Panc1 (cell line): ENCODE data around the gene KCNH3. TPM values are rescaled to one million over a fixed set of nuclear protein-coding genes. Genes with fewer than 3 reads are reported as not detected.

Experiments used
- ATAC-seq: fragments of 200-7000 bp; cut with Tn5 transposase; 2 replicates; pipeline ENCODE4 v1.9.1; 2020; ENCODE audit warnings: mild to moderate bottlenecking, moderate library complexity
- BruUV-seq: library from RNA; stranded (reverse); fragments of 400-500 nt; replicated peaks from 2 replicates; lab custom pipeline; 2021; lab: Mats Ljungman, UMichigan
- CTCF ChIA-PET: fragments of 300-600 bp; sonication (Branson Sonifier 250); formaldehyde crosslinking; loops from one replicate; lab custom pipeline; 2022; ENCODE audit warnings: antibody characterized with exemption; lab: Charles Lee
- POLR2A ChIA-PET: fragments of 300-600 bp; sonication (Branson Sonifier 250); formaldehyde crosslinking; loops from one replicate; lab custom pipeline; 2022; ENCODE audit warnings: antibody characterized with exemption; lab: Charles Lee
- DNase-seq: peaks from one replicate; pipeline ENCODE4 v3.0.0-alpha.2; 2010; ENCODE audit warnings: low read depth, low spot score
- H3K27ac ChIP-seq: 2 replicates; pipeline ENCODE4 v1.5.1; 2011; ENCODE audit warnings: mild to moderate bottlenecking, low read length, inconsistent platforms
- H3K27me3 ChIP-seq: fragments of 200-500 bp; sonication (Bioruptor generic); 2 replicates; pipeline ENCODE4 v1.6.0; 2014; ENCODE audit warnings: low read length, inconsistent platforms; ENCODE audit not compliant: control insufficient read depth, insufficient read depth
- H3K36me3 ChIP-seq: fragments of 200-500 bp; sonication (Bioruptor generic); 2 replicates; pipeline ENCODE4 v1.5.1; 2014; ENCODE audit warnings: inconsistent platforms, mild to moderate bottlenecking, low read length, moderate library complexity; ENCODE audit not compliant: control insufficient read depth, insufficient read depth
- H3K4me1 ChIP-seq: 2 replicates; pipeline ENCODE4 v1.5.1; 2011; ENCODE audit warnings: inconsistent platforms, mild to moderate bottlenecking, low read length, moderate library complexity; ENCODE audit not compliant: control insufficient read depth, insufficient read depth
- H3K4me3 ChIP-seq, 2 experiments: 2 replicates each; pipeline ENCODE4 v1.5.1; 2011 to 2012; ENCODE audit warnings: low read depth in 2 of 2, low read length in 2 of 2, mild to moderate bottlenecking in 2 of 2, inconsistent platforms in 1 of 2, moderate library complexity in 1 of 2
- H3K9me3 ChIP-seq: fragments of 200-500 bp; sonication (Bioruptor generic); 2 replicates; pipeline ENCODE4 v1.5.1; 2014; ENCODE audit warnings: low read depth, mild to moderate bottlenecking, inconsistent platforms, low read length, moderate library complexity; ENCODE audit not compliant: control insufficient read depth, insufficient read depth
- CTCF ChIP-seq: fragments of 450-650 bp; IDR thresholded peaks from 2 replicates; pipeline ENCODE4 v1.5.1; 2017; ENCODE audit warnings: mild to moderate bottlenecking
- POLR2AphosphoS5 ChIP-seq: IDR thresholded peaks from 2 replicates; pipeline ENCODE4 v1.6.1; 2012; ENCODE audit warnings: mild to moderate bottlenecking, low read depth, low read length, moderate library complexity
- REST ChIP-seq, 2 experiments: IDR thresholded peaks; 2 replicates each; pipeline ENCODE4 v1.6.1; 2011 to 2012; ENCODE audit warnings: low read depth in 2 of 2, control low read depth in 1 of 2, low read length in 1 of 2, mild to moderate bottlenecking in 1 of 2, moderate library complexity in 1 of 2; ENCODE audit not compliant: insufficient read depth in 1 of 2
- SIN3A ChIP-seq: IDR thresholded peaks from 2 replicates; pipeline ENCODE4 v1.6.1; 2012; ENCODE audit warnings: low read depth, mild to moderate bottlenecking, low read length, moderate library complexity, borderline replicate concordance; ENCODE audit not compliant: insufficient read depth
- TCF7L2 ChIP-seq: IDR thresholded peaks from 2 replicates; pipeline ENCODE4 v1.6.1; 2011; ENCODE audit warnings: mild to moderate bottlenecking, low read depth, low read length, inconsistent platforms
- in situ Hi-C: cut with HindIII; loops from 2 replicates; pipeline ENCODE4 v1.10.0; 2016; ENCODE audit warnings: low sequenced_read_pairs, low pct_unique_long_range_greater_than_20kb
- intact Hi-C: fragments of 100-400 bp; cut with micrococcal nuclease; formaldehyde crosslinking; loops from one replicate; pipeline ENCODE4 v1.10.0; 2022; ENCODE audit not compliant: unreplicated experiment
- total RNA-seq: library from RNA; stranded (reverse); gene quantifications from one replicate; pipeline ENCODE4 v1.2.1, GENCODE V29; 2021; ENCODE audit not compliant: unreplicated experiment

Gene KCNH3
- total RNA-seq, 1 experiment from 2014 or later = 0.64 TPM

- H3K36me3 ChIP-seq = no peaks in the 10 kb centered on the region; the same call in 1 of the 2 replicates
- ChIA-PET POLR2A (no interaction called here), CTCF (interaction anchor here (0.9 to 1.6 kb wide), 2 partner anchors 195 to 197 kb away, joined by 4 read pairs; no protein-coding TSS in a partner anchor)
- ATAC-seq (no peak), DNase-seq (no peak)
- no peaks in the 10 kb centered on the region for H3K27me3 ChIP-seq
- H3K4me1 ChIP-seq = no peaks in the 10 kb centered on the region
- no peaks in the 10 kb centered on the region for H3K9me3 ChIP-seq
- no peak overlapping the region for H3K4me3 ChIP-seq
- no TSS peak for BruUV-seq
- in situ Hi-C loops (no loop called here), intact Hi-C loops (no loop called here)
- no peak overlapping the region for H3K27ac ChIP-seq
- TF ChIP-seq CTCF (no peak), POLR2AphosphoS5 (peak; percentile 42; the same call in 1 of the 2 replicates)
These were observed 17.0 kb downstream of the KCNH3 start for GRCh38 chr12:49555631-49556390.

- TF ChIP-seq CTCF (no peak), TCF7L2 (no peak), REST (IDR thresholded peaks at IDR 0.05; ENCODE audit: insufficient read depth in 1 of 2, low read depth in 2 of 2, low read length in 1 of 2) (no peak), SIN3A (no peak), POLR2AphosphoS5 (no peak)
- H3K27ac ChIP-seq = no peak overlapping the region
- H3K27me3 ChIP-seq = no peaks in the 10 kb centered on the region
- H3K9me3 ChIP-seq = no peaks in the 10 kb centered on the region
- POLR2A ChIA-PET = no interaction called here
- ATAC-seq (no peak), DNase-seq (no peak)
- CTCF ChIA-PET = interaction anchor here (1.0 to 1.6 kb wide), 2 partner anchors 24 to 198 kb away, joined by 4 read pairs; no protein-coding TSS in a partner anchor
- no TSS peak for BruUV-seq
- intact Hi-C loops (no loop called here), in situ Hi-C loops (no loop called here)
- H3K4me1 ChIP-seq = no peaks in the 10 kb centered on the region
- no peak overlapping the region for H3K4me3 ChIP-seq
- no peaks in the 10 kb centered on the region; the same call in 1 of the 2 replicates for H3K36me3 ChIP-seq
These were observed 17.8 kb downstream of the KCNH3 start for GRCh38 chr12:49556391-49557186.
